Gastrocnemius medialis (tissue), 4 donors: ENCODE results near the gene FBXL7.

Experiments used
- POLR2A ChIP-seq, 2 donors: fragments of 450-650 bp; IDR thresholded peaks; one replicate each; pipeline ENCODE4 v1.6.1; 2017; ENCODE audit warnings: antibody characterized with exemption in 2 of 2, mild to moderate bottlenecking in 2 of 2, moderate library complexity in 2 of 2
- TF ChIP-seq, protein P1 (sequence below), 5 experiments: fragments of 450-650 bp in 3 of 5; fragments of 200-600 bp in 2 of 5; sonication (generic) in 2 of 5; IDR thresholded peaks in 4 of 5; conservative IDR thresholded peaks in 1 of 5; 1 replicate in 4 of 5; 2 replicates in 1 of 5; pipeline ENCODE4 v1.5.1; 2016 to 2019; ENCODE audit warnings: antibody characterized with exemption in 5 of 5, mild to moderate bottlenecking in 3 of 5, moderate library complexity in 3 of 5

GRCh38 chr5:15695215-15695731 is 195.3 kb downstream of the FBXL7 start:
- TF ChIP-seq POLR2A (IDR thresholded peaks at IDR 0.05) = no peak
- TF ChIP-seq, protein P1, sequence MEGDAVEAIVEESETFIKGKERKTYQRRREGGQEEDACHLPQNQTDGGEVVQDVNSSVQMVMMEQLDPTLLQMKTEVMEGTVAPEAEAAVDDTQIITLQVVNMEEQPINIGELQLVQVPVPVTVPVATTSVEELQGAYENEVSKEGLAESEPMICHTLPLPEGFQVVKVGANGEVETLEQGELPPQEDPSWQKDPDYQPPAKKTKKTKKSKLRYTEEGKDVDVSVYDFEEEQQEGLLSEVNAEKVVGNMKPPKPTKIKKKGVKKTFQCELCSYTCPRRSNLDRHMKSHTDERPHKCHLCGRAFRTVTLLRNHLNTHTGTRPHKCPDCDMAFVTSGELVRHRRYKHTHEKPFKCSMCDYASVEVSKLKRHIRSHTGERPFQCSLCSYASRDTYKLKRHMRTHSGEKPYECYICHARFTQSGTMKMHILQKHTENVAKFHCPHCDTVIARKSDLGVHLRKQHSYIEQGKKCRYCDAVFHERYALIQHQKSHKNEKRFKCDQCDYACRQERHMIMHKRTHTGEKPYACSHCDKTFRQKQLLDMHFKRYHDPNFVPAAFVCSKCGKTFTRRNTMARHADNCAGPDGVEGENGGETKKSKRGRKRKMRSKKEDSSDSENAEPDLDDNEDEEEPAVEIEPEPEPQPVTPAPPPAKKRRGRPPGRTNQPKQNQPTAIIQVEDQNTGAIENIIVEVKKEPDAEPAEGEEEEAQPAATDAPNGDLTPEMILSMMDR (IDR thresholded peaks at IDR 0.05 in 4 of 5, conservative IDR thresholded peaks at IDR 0.05 in 1 of 5) = no peak
